HG03196 (cell line): ENCODE measurements around the gene IL12RB1.

Experiments used
- ATAC-seq: cut with Tn5 transposase; IDR thresholded peaks from one replicate; pipeline ENCODE4 v1.9.1; 2021; ENCODE audit not compliant: unreplicated experiment

Gene IL12RB1

DNA sequence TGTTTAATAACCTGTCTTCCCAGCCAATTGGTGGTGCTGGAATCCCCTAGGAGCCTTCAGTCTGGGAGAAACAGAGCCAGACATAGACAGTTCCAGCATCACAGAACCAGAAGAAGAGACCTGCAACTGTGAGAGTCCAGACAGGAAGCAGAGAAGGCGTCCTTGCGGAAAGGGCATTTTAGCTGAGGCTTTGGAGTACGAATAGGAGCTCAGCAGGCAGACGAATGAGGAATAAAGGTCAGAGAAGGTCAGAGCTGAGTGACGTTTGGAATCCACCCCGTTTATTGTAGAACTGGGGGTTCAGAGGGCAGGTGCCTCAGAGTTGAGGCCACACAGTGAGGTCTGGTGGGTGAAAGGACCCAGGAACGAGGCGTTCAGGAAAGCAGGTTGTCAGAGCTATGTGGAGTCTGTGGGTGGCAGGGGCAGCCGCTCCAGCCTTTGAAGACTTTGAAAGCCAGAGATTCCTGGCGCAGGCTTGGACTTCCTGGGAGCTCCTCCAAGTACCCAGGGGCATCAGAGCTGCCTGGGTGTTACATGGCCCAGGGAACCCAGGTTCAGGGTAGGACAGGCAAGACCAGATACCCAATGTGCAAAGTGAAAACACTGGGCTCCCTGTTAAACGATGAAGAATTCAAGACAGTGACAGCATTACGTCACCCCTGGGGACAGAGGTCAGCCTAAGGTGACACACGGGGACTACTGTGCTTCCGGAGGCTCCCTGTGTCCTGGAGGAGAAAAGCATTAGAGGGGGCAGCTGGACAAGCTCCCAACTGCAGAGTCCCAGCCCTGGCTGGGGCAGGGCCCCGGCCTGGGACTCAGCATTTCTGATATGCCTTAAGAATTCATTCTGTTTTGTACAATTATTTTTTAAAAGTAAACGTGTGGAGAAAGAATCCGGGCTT is 73.3 kb downstream of the IL12RB1 start:
- no peak for ATAC-seq

- ATAC-seq: no peak
Observed at GRCh38 chr19:18010149-18010548, 76.6 kb downstream of the IL12RB1 start.

DNA sequence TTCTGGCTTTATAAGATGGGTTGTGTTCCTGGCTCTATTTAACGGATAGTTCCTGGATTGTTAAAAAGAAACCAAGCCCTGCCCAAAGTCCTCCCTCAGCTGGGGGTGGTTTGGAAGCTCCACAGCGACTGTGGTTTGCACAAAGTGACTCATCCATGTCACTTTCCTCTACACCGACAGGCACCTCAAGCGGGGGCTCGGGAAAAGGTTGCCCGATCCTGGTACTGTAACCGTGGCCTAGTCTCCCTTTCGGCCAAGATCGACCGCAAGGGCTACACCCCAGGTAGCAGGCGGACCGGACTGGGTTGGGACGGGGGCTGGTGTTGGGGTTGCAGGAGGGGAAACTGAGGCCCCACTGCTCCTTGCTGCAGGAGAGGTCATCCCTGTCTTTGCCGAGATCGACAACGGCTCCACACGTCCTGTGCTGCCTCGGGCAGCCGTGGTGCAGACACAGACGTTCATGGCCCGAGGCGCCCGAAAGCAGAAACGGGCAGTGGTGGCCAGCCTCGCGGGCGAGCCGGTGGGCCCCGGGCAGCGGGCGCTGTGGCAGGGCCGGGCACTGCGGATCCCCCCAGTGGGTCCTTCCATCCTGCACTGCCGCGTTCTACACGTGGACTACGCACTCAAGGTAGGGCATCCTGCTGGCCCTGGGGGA is 77.2 kb downstream of the IL12RB1 start:
- no peak for ATAC-seq
